GM10248 (cell line): ENCODE measurements around the gene ATG5.
"Not testable (repeated sequence)": the region's sequence is repeated elsewhere in the genome, so short reads cannot be mapped to it uniquely, and the experiment has no call there.

Experiments
- CTCF ChIA-PET: fragments of 300-600 bp; sonication (Branson Sonifier 250); formaldehyde crosslinking; extraction: SDS; loops from one replicate; lab custom pipeline; 2021; ENCODE audit warnings: antibody characterized with exemption; lab: Yijun Ruan, JAX
- POLR2A ChIA-PET: fragments of 350-650 bp; sonication (Branson Sonifier 250); formaldehyde crosslinking; extraction: SDS; loops from one replicate; lab custom pipeline; 2020; ENCODE audit warnings: antibody characterized with exemption; lab: Yijun Ruan, JAX
- DNase-seq: peaks from one replicate; pipeline ENCODE4 v3.0.0; 2012; ENCODE audit errors: extremely low spot score
- CTCF ChIP-seq: IDR thresholded peaks from 2 replicates; pipeline ENCODE4 v1.5.1; 2012; ENCODE audit warnings: mild to moderate bottlenecking, low read depth; ENCODE audit errors: extremely low read depth, missing control alignments, control extremely low read depth

The ATG5 gene

GRCh38 chr6:106272287-106272686 is 53.3 kb downstream of the ATG5 start:
- CTCF ChIA-PET, result interaction anchor here (1.8 kb wide), 1 partner anchor 14 kb away, joined by 9 read pairs; no protein-coding TSS in a partner anchor
- POLR2A ChIA-PET, result no interaction called here
- TF ChIP-seq CTCF, result no peak
- DNase-seq, result no peak

- ChIA-PET CTCF (interaction anchor here (1.2 to 1.4 kb wide), 3 partner anchors 10 to 65 kb away, joined by 3 to 9 read pairs (median 4); no protein-coding TSS in a partner anchor), POLR2A (no interaction called here)
- TF ChIP-seq CTCF, result no peak
- no peak for DNase-seq
Measured at GRCh38 chr6:106270414-106270813, 55.1 kb downstream of the ATG5 start.

- CTCF ChIA-PET, result interaction anchor here (1.3 kb wide), 1 partner anchor 9 kb away, joined by 4 read pairs; no protein-coding TSS in a partner anchor
- POLR2A ChIA-PET, DNase-seq: not testable (repeated sequence)
Measured at GRCh38 chr6:106269268-106269919, 56.2 kb downstream of the ATG5 start.

- POLR2A ChIA-PET, DNase-seq: not testable (repeated sequence)
- CTCF ChIA-PET, result interaction anchor here (1.3 kb wide), 1 partner anchor 10 kb away, joined by 4 read pairs; no protein-coding TSS in a partner anchor
Measured at GRCh38 chr6:106268500-106268899, 57.1 kb downstream of the ATG5 start.

GRCh38 chr6:106264433-106264832 is 61.1 kb downstream of the ATG5 start:
- not testable (repeated sequence) for DNase-seq
- ChIA-PET POLR2A (interaction anchor here (0.7 kb wide), 1 partner anchor 567 kb away, joined by 3 read pairs; no protein-coding TSS in a partner anchor), CTCF (interaction anchor here (1.2 to 1.5 kb wide), 2 partner anchors 11 to 41 kb away, joined by 3 read pairs; no protein-coding TSS in a partner anchor)

GRCh38 chr6:106259748-106260147 is 65.8 kb downstream of the ATG5 start:
- CTCF ChIA-PET, result interaction anchor here (3.3 kb wide), 1 partner anchor 11 kb away, joined by 8 read pairs; no protein-coding TSS in a partner anchor
- DNase-seq, POLR2A ChIA-PET: not testable (repeated sequence)

- ChIA-PET POLR2A (no interaction called here), CTCF (interaction anchor here (0.9 to 1.4 kb wide), 4 partner anchors 17 to 36 kb away, joined by 3 to 4 read pairs (median 3); no protein-coding TSS in a partner anchor)
- no peak for DNase-seq
- no peak for TF ChIP-seq CTCF
Measured at GRCh38 chr6:106258726-106259125, 66.8 kb downstream of the ATG5 start.

- ChIA-PET POLR2A (no interaction called here), CTCF (interaction anchor here (0.7 to 1.0 kb wide), 4 partner anchors 9 to 373 kb away, joined by 3 read pairs; no protein-coding TSS in a partner anchor)
- DNase-seq, result no peak
- TF ChIP-seq CTCF, result no peak
Measured at GRCh38 chr6:106257195-106257594, 68.4 kb downstream of the ATG5 start.
